ENCODE measurements around the gene FBXL20.
A peak's percentile ranks its signal among the peaks of the same experiment; 100 is the strongest.

The FBXL20 gene

DNA sequence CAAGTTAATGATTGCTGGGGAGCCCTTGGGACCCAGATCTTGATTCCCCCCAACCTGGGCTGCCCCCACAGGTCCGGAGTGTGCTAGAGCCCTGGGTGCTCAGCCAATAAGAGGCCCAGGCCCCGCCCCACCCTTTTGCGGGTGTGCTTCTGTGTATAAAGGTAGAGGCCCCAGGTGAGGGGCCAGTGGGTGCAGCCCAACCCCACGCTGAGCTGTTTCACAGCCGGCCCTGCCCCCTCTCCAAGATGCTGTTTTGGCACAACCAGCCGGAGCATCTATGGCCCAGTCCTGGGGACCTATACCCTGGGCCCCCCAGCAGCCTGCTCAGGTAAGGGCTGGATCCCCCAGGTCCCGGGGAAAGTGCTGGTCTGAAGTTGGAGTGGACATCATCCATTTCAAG is 163.8 kb downstream of the FBXL20 start:
- no peak overlapping the region for H3K27ac ChIP-seq
- TF ChIP-seq, protein P1, sequence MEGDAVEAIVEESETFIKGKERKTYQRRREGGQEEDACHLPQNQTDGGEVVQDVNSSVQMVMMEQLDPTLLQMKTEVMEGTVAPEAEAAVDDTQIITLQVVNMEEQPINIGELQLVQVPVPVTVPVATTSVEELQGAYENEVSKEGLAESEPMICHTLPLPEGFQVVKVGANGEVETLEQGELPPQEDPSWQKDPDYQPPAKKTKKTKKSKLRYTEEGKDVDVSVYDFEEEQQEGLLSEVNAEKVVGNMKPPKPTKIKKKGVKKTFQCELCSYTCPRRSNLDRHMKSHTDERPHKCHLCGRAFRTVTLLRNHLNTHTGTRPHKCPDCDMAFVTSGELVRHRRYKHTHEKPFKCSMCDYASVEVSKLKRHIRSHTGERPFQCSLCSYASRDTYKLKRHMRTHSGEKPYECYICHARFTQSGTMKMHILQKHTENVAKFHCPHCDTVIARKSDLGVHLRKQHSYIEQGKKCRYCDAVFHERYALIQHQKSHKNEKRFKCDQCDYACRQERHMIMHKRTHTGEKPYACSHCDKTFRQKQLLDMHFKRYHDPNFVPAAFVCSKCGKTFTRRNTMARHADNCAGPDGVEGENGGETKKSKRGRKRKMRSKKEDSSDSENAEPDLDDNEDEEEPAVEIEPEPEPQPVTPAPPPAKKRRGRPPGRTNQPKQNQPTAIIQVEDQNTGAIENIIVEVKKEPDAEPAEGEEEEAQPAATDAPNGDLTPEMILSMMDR (conservative IDR thresholded peaks at IDR 0.05) = no peak

DNA sequence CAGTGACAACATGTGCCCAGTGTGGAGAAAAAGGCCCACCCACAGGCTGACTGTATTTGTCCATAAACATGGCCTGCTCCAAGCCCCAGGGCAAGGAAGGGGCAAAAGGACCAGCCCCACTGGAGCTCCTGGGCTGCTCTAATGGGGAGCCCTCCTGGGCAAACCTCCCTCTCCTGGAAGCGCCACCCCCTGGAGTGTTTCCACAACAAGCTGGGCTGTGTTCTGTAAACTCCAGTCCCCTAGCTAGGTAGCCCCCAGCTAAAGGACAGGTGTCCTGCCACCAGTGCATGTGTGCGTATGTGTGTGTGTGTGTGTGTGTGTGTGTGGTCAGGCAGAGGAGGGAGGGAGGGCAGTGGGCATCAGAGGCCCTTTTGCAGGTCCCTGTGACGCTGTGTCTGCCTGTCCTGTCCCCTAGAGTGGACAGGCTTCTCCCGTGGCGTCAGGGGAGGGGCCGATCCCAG is 164.4 kb downstream of the FBXL20 start:
- no peak overlapping the region for H3K27ac ChIP-seq

DNA sequence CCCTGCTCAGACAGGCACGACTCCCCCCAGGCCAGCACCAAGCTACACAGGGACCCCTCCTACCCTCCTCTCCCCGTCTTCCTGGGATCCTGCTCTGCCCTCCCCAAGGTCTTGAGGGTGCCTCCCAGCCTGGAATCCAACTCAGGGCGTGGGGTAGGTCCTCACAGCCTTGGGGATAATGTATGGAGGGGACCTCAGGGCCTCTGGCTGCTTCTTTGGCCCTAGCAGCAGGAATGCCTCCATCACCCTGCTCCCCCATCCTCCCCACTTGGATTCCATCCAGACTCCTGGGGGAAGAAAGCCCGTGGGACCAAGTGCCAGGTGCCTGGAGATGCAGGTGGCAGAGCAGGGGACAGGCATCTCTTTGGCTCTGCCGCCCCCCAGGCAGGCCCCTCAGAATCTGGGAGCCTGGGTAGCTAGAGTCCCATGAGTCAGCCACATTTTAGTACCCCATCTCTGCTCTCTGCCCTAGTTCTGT is 164.9 kb downstream of the FBXL20 start:
- no peak overlapping the region for H3K27ac ChIP-seq
- TF ChIP-seq, protein P1 (conservative IDR thresholded peaks at IDR 0.05) = no peak

More for the DNA sequence above, 164.4 kb downstream of the FBXL20 start:
- TF ChIP-seq, protein P1 (conservative IDR thresholded peaks at IDR 0.05) = no peak

DNA sequence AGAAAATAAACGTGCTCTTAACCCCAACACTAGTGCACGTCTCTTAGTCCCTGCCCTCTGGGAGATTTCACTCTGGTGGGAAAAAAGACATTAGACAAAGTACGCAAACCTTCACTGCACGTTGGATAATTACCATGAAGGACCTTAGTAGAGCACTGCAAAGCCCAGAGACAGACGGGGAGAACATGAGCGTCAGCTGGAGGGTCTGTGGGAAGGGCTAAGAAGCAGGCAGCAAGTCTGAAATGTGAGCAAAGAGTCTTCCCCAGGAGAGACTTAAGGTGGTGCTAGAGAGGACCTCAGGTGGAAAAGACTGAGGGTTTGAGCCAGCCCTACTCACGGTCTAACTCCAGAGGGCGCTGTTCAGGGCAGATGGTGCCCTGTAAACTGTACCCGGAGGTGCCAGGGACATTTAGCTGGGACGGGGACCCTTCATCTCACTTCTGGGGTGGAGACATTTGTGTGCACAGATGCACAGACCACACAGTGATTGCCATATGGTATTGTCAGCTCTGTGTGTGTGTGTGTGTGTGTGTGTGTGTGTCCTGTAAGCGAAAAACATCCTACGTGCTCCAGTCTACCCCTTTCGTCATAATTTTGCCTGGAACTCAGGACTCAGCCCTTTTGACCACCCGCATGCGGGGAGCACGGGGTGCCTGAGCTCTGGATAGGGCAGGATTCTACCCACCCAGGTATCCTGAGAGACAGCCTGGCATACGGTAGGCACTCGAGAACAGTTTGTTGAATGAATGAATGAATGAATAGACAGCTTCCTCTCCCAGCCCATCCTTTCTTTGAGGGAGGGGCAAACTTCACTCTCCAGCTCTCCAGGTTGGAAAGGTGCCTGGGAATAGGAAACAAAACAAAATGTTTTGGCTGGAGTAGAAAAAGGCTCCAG is 165.6 kb downstream of the FBXL20 start:
- no peak overlapping the region for H3K27ac ChIP-seq
- TF ChIP-seq, protein P1 (conservative IDR thresholded peaks at IDR 0.05) = peak; percentile 82

DNA sequence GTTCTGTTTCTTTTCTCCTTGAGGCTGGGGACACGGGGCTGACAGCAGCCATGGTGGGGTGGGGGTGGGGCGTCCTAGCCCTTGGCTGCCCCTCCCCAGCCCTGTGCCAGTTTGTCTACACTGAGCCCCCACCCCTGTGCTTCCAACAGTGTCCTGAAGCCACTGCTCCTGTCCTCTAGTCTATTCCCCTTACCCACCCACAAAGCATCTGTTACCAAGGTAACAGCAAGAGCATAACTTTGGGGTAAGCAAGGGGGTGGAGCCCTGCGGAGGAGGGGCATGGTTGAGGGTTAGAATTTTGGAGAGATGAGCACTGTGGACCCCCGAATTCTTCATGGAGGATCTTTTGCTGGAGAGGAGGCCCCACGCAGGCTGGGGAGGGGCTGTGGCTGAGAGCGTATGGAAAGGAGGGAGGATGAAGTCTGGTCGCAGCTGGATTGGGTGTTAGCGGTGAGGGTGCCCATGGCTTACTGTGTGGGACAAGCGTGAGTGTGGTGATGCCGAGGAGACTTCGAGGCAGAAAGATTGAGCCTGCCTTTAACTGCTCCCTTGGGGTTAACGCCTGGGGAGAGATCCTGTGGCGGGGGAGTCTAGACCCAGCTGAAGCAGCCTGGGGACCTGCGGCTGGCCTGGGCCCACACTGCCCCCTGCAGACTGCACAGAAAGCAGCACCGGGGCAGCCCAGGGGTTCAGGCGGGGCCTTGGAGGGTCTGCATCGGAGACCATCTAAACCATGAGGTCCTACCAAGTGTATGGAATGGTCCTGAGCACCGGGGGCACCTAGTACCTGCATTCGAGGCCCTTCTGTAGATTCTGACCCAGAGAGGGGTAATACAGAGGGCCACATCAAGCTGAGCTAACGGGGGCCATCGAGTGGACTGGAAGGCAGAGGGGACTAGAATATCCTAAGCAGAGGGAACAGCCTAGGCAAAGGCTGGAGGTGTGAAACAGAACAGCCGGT is 169.6 kb downstream of the FBXL20 start:
- H3K27ac ChIP-seq = no peak overlapping the region
- TF ChIP-seq, protein P1 (conservative IDR thresholded peaks at IDR 0.05) = peak; percentile 74

DNA sequence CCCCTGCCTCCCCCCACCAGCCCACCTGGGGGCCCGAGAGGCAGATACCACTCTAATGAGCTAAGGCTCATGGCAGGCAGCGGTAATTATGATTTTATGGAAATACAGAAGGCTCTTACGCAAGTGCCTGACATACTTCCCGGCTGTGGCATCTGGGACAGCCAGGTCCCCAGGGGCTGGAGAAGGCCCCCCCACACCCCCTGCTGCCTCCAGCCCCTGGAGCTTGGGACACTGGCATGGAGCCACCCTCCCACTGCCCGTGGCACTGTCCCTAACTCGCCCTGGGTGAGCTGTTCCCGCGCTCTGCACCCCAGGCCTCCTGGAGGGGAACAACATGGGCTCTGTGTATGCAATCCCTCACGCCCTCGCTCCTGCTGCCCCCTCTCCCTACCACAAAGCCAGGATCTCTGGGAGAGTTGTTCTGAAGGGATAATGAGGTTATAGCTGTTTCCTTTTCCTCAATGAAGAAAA is 170.3 kb downstream of the FBXL20 start:
- TF ChIP-seq, protein P1 (conservative IDR thresholded peaks at IDR 0.05) = no peak
- no peak overlapping the region for H3K27ac ChIP-seq

DNA sequence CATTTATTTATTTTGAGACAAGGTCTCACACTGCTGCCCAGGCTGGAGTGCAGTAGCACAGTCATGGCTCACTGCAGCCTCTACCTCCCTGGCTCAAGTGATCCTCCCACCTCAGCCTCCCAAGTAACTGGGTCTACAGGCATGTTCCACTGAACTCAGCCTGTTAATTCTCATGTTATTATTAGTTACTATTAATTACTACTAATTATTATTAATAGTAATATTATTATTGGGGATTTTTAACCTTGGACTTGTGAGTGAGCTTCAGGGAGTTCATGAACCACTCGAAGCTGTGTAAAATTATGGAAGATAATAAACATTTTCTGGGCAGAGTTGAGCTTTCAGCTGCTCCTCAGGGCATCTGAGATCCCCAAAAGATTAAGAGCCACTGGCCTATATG is 171.1 kb downstream of the FBXL20 start:
- TF ChIP-seq, protein P1 (conservative IDR thresholded peaks at IDR 0.05) = no peak
- H3K27ac ChIP-seq = no peak overlapping the region
